Spleen (tissue), 7 donors: ENCODE results near the gene TTC38.

Experiments
- POLR2AphosphoS5 ChIP-seq, 3 donors: sonication (generic); formaldehyde crosslinking; IDR thresholded peaks; one replicate each; pipeline ENCODE4 v1.5.1; 2017; ENCODE audit warnings: antibody characterized with exemption in 3 of 3
- TF ChIP-seq, protein P1 (sequence below), 11 experiments: fragments of 200-600 bp in 7 of 11; fragments of 450-650 bp in 4 of 11; sonication (generic) in 4 of 11; IDR thresholded peaks in 8 of 11; conservative IDR thresholded peaks in 3 of 11; 1 replicate in 7 of 11; 2 replicates in 4 of 11; pipeline versions ENCODE4 v1.4.0 to v1.8.0; 2016 to 2021; ENCODE audit warnings: antibody characterized with exemption in 11 of 11, inconsistent platforms in 4 of 11, mild to moderate bottlenecking in 1 of 11
- donor health status: DM: no; HTN: no; CAD: no; lungs with moderate emphysema.
- donor health status: DM: no; HTN: no; CAD: no.
- donor health status: DM: no; HTN: no; CAD: no.

DNA sequence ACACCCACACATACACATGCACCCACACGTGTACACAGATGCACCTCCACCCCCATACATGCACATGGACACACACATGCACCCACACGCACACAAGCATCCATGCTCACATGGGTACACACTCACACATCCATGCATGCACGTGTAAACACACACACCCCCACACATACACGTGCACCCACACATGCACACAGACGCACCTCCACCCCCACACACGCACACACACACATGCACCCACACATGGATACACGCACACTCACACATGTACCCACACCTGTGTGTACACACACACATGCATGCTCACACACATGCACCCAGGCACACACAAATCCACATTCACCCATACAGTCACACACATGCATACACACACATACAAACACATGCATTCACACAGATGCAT is 42.2 kb upstream of the TTC38 start:
- no peak for TF ChIP-seq POLR2AphosphoS5 (IDR thresholded peaks at IDR 0.05)
- TF ChIP-seq, protein P1, sequence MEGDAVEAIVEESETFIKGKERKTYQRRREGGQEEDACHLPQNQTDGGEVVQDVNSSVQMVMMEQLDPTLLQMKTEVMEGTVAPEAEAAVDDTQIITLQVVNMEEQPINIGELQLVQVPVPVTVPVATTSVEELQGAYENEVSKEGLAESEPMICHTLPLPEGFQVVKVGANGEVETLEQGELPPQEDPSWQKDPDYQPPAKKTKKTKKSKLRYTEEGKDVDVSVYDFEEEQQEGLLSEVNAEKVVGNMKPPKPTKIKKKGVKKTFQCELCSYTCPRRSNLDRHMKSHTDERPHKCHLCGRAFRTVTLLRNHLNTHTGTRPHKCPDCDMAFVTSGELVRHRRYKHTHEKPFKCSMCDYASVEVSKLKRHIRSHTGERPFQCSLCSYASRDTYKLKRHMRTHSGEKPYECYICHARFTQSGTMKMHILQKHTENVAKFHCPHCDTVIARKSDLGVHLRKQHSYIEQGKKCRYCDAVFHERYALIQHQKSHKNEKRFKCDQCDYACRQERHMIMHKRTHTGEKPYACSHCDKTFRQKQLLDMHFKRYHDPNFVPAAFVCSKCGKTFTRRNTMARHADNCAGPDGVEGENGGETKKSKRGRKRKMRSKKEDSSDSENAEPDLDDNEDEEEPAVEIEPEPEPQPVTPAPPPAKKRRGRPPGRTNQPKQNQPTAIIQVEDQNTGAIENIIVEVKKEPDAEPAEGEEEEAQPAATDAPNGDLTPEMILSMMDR (IDR thresholded peaks at IDR 0.05 in 8 of 11, conservative IDR thresholded peaks at IDR 0.05 in 3 of 11): no peak
